Testis (tissue), 2 donors: ENCODE data around the gene EXOC3L1.

Experiments used
- CTCF ChIP-seq, 3 experiments: fragments of 450-650 bp in 2 of 3; fragments of 200-600 bp in 1 of 3; sonication (generic) in 1 of 3; IDR thresholded peaks; one replicate each; pipeline ENCODE4 v1.5.1; 2016 to 2019; ENCODE audit warnings: antibody characterized with exemption in 3 of 3, mild to moderate bottlenecking in 2 of 3, moderate library complexity in 1 of 3
- POLR2A ChIP-seq: fragments of 450-650 bp; IDR thresholded peaks from one replicate; pipeline ENCODE4 v1.6.1; 2017; ENCODE audit warnings: antibody characterized with exemption, mild to moderate bottlenecking, moderate library complexity

GRCh38 chr16:67157106-67157748 lies 32.7 kb downstream of the EXOC3L1 start:
- TF ChIP-seq CTCF (IDR thresholded peaks at IDR 0.05) (no peak), POLR2A (no peak)
